NCI-H2107 treated with DMSO at 0.1 percent for 48 hours (cell line): ENCODE measurements around the gene C1QTNF3.
"Not testable (repeated sequence)": the region's sequence is repeated elsewhere in the genome, so short reads cannot be mapped to it uniquely, and the experiment has no call there.

Source experiments
- DNase-seq: peaks from one replicate; lab custom pipeline; 2025; ENCODE audit not compliant: unreplicated experiment; lab: John Stamatoyannopoulos, UW

The C1QTNF3 gene

DNA sequence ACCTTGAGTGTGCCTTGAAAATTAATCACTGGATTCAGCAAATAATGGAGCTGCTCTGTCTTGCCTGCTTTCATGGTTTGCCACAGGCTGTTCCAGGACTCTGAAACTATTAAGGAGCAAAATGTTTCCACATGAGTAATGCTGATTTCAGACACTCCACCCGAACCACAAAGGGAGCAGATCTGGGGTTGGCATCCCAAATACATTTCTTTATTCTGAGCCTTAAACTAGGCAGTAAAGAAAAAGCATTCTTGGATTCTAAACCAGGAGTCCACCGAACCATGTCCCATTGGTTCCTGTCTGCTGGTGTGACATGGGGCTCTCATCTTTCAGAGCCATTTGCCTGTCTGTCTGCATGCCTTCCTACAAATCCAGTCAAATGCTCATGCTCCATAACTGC, 10.1 kb upstream of the C1QTNF3 start:
- DNase-seq: no peak

DNA sequence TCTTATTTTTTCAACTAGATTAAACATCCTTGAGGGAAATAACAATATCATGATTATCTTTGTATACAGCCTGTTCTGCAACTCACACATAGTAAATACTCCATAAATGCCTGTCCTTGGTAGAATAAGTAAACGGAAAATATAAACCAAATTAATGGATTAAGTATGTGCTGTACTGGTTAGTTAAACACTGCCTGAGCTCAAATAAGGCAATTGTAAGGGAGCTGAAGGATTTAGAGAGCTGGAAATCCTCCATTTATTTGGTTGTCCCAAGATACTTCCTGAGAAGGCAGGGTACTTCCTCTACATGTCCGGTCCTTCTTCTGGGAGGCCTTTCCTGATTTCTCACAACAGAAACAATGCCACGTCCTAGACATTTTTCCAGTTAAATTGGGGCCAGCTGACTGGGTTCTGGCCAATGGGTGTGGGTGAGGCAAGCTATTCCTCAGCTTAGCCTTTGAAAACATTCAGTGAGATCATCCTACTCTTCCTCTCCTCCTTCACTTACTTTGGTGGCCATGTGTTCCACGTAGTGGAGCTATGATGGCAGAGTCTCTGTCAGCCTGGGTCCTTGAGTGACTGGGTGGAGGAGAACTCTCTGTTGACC, 8.5 kb upstream of the C1QTNF3 start:
- DNase-seq: no peak

DNA sequence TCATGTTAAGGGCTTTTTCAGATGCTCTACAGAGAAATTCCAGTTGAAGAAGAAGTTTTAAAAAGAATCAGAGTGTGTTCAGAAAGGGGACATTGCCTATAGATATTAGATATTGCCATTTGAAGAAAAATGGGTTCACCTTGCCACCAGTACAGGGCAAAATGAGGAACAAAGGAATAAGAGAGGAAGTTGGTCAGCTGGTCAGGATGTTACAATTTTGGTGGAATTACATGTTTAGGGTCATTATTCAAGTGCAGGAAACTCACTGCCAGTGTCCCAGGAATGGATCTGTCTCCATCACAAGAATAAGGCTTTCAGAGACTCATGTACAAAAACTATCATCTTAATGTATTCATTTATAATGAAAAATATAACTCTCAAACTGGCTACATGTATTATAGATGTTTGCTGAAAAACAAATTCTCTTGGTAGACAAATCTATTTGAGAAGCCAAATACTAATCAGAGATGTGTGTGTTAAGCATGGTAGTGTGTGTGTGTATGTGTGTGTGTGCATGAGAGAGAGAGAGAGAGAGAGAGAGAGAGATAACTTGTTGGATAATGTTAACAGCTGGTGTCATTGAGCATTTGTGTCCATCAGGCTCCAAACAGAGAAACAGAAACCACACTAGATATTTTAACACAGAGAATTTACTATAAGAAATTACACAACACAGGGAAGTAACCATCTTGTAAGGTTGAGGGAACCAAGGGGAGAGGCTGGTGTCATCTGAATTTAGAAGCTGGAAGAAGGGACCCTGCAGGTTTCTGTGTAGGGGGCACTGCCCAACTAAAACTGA, 5.0 kb upstream of the C1QTNF3 start:
- no peak for DNase-seq

DNA sequence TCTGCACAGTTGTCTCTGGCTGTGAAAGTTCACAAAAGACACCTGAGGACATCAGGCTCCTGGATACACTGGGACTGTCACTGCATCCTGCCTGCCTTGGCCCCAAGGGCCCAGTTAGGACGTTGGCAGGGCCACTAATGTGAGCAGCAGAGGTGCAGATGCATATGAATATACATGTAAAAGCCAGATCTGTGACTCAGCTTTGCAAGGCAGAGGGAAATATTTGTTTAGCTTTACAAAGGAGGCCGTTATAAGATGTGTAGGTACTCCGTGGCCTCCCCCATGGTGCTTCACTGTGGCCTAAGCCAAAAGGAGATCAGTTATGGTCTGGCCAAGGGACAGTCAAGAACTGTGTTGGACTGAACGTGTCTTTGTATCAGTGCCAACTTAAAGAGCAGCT, 4.1 kb upstream of the C1QTNF3 start:
- no peak for DNase-seq

DNA sequence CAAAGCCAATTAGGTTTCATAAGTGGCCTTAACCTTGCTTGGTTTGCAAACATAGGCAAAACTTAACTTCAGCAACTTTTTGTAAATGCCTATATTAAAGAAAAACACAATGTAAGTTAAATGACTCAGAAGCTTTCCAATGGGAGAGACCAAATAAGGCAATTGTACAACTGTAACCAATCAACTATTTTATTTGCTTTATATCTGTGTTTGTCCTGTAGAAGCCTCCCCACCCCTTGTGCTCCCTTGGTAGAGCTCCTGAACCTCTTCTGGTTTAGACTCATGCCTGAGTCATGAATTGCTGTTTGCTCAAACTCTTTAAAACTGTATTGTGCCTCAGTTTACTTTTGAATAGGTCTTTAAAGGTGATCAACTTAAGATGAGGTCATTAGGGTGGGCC, 3.0 kb upstream of the C1QTNF3 start:
- no peak for DNase-seq

DNA sequence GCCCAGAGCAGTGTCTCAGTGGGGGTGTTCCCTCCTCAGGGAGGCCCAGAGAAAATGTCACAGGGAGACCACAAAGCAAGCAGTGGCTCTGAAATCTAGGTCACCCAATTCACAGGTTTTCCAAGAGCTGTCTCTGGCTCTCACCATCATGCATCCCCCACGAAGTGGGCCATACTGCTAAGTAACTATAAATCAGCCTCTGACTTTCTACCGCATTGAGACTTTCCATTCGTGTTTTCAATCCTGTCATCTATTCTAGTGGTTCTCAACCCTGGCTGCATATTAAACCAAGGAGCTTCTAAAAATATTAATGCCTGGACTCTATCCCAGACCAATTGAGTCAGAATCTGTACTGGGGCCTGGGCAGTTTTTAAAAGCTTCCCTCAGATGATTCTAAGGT, 2.0 kb upstream of the C1QTNF3 start:
- no peak for DNase-seq

DNA sequence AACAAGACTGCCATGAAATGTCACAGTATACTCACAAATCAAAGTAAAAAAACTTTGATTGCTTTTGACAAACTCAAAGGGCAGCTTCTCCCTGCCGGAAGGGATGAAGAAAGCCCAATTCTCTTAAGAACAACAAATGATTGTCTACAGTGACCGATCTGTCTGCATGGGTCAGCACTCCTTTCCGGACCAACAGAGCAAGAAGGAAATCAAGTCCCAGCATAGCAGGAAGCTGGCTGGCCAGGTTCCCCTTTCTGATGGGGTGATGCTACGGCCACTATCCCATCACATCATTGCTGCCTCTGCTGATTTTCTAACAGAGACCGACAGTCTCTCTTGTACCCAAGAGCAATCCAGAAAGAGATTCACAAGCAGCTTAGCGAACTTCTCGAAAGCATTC, 692 bp downstream of the C1QTNF3 start:
- no peak for DNase-seq

DNA sequence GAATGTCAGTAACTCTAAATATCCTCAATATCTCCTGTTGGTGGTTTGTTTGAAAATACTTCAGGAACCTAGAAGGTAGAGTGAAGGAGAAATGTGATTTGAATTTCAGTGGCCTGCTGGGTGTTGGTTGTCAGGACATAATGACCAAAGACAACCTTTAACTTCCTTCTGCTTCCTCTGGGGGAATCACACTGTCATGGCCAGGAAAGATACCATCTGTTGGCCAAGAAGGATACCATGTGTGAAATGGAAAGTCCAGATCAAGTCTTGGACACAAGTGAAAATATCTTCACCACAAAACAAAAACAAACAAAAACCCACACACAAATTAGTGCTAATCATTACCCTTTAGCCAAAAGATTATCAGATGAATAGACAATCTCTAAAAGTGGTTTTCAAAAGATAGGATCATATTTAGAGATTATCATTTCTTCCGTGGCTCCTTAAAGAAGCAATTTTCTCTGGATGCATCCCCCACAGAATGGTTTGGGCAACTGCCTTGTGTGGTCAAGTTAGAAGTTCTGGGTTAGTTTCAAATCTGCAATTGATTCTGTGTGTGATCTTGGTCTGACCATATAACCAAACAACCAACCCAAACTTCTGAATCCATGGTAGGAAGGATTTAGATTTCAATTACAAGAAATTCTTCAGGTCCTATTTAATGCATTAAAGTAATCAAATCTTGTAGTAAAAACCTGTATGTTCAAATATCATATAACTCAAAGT, 1.6 kb downstream of the C1QTNF3 start:
- no peak for DNase-seq

DNA sequence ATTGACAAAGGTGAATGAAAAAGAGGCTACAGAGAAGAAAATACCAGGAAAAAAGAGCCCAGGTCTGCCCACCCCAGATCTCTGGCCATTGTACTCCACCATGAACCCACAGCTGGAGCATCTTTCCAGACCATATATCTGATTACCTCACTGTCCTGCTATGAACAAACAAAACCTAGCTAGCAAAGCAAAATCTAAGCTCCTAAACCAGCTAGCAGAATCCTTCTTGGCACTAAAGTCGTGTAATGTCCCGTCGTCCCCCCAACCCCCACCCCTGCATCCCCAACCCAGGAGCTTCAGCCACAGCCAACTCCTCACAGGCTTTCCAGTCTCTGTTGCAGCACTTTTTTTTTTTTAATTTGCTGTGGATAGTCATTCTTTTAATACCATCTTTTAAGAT, 2.5 kb downstream of the C1QTNF3 start:
- no peak for DNase-seq

DNA sequence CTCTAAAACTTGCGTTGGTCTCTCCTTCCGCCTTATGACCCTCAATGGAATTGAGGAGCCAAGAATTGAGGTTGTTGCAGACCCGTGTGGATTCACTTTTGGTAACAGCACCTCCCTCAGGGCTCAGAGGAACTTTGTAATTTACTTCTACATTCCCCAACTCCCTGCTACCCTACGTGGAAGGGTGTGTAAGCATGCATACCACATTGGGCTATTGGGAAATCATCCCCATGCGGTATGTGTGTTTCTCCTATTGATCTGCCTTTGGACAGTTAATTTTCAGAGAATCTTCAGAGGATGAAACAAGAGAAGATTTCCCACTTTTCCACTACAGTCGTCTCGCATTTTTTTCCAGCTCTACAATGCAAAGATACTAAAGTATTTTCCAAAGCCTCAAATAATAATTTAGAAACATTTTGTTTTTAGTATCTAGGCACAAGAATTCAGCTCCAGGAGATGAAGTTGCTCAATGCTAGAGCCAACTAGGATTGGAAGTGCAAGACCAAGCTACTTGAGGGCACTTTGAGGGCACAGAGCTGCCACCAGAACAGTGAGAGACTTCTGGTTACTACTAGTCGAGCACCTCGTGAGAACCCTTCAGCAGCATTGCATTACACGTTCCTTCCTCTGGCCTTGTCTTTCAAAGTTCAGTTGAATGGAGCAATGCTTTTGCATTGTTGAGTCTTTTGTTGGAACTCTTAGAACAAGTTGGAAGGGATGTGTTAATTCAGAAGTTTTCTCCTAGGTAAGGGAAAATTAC, 3.4 kb downstream of the C1QTNF3 start:
- no peak for DNase-seq

DNA sequence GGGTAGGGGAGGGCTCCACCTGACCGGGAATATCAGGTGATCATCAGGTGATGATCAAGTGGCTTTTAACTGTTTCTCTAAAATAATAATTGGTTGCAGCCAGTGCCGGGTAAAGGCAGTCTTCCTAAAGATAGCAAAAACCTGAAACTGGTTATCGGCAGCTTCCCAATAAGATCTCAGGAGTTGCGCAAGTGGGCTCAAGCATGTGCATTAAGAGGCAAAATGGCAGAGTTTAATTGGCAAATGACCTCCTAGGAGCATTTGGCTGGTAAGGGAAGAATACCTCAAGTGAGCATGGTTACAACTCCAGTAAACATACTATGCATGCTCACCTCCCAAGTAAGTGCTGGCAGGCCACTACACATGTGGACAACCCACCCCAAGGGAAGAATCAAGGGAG, 4.2 kb downstream of the C1QTNF3 start:
- no peak for DNase-seq

DNA sequence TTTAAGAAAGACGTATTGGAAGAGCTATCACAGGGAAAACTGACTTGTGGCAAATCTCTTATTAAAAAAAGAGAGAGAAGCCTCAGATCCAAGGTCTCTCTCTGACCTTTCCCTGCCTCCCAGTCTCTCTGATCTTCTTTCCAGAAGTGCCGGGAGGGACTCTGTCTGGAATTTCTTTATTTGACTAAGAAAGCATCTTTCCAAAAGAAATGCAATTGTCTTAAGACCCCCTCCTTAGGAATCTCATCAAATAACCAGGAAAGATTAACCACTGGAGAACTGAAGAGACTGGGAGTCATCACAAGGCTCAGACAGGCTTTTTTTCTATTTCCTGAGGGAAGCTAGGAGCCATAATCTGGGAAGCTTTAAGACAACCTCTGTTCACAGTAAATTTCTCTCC, 4.6 kb downstream of the C1QTNF3 start:
- no peak for DNase-seq

DNA sequence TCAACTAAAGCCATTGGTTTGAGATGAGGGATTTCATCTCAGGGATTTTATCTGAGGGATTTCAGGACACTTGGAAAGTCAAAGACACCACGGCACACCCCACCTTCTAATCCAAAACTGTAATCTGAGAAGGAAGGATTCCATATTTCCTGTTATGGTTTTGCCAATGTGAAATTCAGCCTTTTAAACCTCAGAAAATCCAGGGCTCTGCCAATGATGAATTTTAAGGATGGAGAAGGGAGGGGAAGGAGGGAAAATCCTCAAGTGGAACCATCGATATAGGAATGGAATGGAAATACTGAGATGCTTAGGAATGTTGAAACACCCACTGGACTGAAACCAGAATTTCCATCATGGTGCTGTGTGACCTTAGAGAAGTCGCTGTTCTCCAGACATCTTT, 5.3 kb downstream of the C1QTNF3 start:
- DNase-seq: no peak

DNA sequence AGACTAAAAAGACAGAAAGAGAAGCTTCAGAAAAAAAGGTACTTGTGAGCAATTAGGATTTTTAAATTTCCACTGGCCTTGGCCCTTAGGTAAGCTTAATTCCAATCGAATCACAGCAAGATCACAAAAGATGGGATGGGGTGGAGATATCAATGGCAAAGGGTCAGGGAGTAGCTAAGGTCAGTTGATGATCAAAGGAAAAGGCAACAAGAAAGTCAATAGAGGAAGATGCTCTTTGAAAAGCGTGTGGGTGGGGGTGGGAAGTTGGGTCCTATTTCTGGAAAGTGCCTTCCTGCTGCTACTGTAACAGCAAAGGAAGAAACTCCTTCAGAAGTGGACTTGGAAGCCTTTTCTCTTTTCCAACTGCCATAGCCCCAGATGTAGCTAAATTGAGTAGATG, 7.3 kb downstream of the C1QTNF3 start:
- no peak for DNase-seq

DNA sequence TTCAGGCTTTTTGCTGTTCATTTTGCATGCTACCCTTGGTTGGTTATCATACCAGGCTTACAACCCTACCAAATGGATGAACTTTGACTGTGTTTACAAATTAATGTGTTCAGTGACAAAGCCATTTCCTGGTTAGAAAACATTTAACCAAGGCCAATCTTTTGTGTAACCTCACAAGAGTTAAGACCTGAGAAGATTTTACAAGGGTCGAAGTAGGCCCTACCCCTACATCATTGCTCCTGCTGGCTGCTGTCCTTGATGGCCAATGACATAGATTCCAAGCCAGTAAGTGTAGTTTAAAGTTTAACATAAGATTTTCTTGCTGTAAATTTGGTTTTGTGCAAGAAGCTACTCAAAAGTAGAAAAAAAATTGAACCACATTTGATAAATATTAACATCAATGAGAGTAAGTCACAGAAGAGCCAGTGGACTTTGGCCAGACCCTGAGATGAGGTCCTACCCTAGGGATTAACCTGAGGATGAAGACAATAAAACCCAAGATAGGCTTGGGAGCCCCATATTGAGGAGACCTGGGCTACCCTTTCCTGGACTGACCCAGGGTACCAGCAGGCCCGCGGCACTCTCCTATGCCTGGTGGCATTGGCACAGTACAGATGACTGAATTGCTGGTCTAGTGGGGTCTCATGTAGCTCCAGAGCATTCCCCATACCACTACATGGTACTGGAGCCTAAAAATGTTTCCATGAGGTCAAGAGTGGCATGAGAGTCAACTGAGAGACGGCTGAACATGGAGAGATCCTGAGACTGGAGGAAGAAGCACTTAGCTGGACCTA, 8.3 kb downstream of the C1QTNF3 start:
- DNase-seq: no peak

DNA sequence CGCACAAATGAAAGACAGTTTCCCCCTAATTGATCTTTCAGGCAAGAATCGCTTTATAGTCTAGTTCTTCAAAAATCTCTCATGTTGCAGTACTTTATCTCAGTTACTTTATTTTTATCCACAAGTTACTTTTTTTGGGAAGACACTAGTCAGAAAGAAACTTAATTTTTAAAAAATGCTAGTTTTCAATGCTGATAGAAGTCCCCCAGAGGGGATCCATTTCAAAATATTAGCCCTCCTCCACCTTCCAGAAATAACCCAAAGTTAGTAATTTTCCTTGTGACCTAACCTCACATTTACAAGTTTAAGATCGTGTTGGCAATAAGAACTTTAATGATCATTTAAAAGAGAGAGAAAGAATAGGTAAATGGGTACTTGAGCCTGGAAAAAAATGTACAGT, 11.0 kb downstream of the C1QTNF3 start:
- no peak for DNase-seq

DNA sequence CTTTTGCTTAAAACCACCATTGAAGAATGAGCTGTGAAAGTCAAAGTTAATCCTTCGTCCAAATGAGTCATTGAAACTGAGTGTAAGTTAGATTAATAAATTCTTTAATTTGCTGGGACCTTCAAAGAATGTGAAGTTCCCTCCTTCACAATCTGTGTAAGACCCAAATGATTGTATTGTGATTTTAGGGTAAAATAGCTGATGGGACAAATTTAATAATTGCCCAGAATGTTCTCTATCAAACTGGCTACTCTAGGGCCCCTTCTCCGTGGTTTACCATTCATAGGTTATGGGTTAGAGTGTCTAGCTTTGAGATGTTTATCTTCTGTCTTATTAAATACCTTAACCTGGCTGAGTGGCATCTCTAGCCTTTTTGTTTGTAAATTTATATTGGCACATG, 11.9 kb downstream of the C1QTNF3 start:
- DNase-seq: no peak

DNA sequence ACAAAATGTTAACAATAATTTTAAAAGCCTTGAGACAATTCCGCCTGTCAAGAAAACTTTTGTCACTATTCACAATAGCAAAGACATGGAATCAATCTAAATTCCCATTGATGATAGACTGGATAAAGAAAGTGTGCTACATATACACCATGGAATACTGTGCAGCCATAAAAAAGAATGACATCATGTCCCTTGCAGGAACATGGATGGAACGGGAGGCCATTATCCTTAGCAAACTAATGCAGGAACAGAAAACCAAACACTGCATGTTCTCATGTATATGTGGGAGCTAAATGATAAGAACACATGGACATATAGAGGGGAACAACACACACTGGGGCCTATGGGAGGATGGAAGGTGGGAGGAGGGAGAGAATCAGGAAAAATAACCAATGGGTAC, 12.4 kb downstream of the C1QTNF3 start:
- not testable (repeated sequence) for DNase-seq

DNA sequence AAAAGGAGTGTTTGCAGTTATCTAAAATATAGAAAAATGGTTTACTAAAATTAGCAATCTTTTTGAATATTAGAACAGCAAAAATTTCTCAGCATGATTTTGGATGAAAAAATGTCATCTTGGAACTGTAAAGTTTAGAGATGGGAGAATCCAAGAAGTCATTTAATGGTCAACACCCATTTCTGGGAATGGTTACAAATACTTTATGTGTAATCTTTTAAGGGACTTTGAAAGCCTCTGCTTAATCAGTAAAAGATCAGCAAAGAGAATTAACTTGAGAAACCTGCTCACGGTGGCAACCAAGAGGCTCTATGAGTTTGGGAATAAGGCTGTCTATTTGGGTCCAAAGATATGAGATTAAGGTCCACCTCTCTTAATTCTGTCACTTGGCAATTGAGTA, 13.0 kb downstream of the C1QTNF3 start:
- DNase-seq: no peak

DNA sequence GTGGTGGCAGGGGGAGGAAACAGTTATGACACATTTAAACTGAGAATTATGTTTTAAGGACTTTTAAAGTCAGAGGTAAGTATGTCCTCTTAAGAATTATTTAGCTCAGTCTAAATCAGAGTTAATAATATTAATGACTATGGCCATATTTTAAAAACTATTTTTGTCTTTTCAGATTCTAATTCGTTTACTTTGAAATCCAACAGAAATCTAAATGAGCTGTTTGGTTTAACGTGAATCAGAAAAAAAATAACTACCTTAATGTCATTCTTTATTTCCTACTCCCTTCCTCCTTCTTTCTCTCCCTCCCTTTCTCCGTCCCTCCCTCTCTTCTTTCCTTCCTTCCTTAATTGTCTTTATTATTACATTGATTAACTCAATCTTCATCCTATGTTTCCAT, 14.7 kb downstream of the C1QTNF3 start:
- DNase-seq: no peak
